Aorta (tissue), 5 donors: ENCODE data around the gene RASGRF2. TPM values are rescaled to one million over a fixed set of nuclear protein-coding genes. Genes with fewer than 3 reads are reported as not detected.
A peak's percentile ranks its signal among the peaks of the same experiment; 100 is the strongest.

ENCODE experiments used
- ATAC-seq: fragments of 200-7000 bp; cut with Tn5 transposase; one replicate; pipeline ENCODE4 v1.9.1; 2022; ENCODE audit warnings: moderate library complexity; ENCODE audit not compliant: low FRiP score
- DNase-seq, 2 donors: peaks; one replicate each; pipeline ENCODE4 v3.0.0-alpha.2; 2020
- H3K27ac ChIP-seq, 2 donors: one replicate each; pipeline ENCODE4 v1.5.1; 2013; ENCODE audit warnings: low read length in 2 of 2, mild to moderate bottlenecking in 2 of 2, moderate library complexity in 2 of 2, control low read depth in 1 of 2, inconsistent platforms in 1 of 2, low read depth in 1 of 2
- H3K27me3 ChIP-seq, 2 donors: one replicate each; pipeline ENCODE4 v1.6.1; 2013; ENCODE audit warnings: control low read depth in 1 of 2, low read length in 1 of 2, mild to moderate bottlenecking in 1 of 2, moderate library complexity in 1 of 2; ENCODE audit not compliant: insufficient read depth in 2 of 2, control insufficient read depth in 1 of 2
- H3K36me3 ChIP-seq, 2 donors: one replicate each; pipeline ENCODE4 v1.6.1; 2013; ENCODE audit warnings: control low read depth in 1 of 2, low read length in 1 of 2, mild to moderate bottlenecking in 1 of 2; ENCODE audit not compliant: insufficient read depth in 2 of 2, control insufficient read depth in 1 of 2
- H3K4me1 ChIP-seq, 2 donors: one replicate each; pipeline ENCODE4 v1.6.1; 2013; ENCODE audit warnings: low read length in 2 of 2, control low read depth in 1 of 2, mild to moderate bottlenecking in 1 of 2, moderate library complexity in 1 of 2; ENCODE audit not compliant: insufficient read depth in 2 of 2, control insufficient read depth in 1 of 2
- H3K4me3 ChIP-seq, 2 donors: one replicate each; pipeline ENCODE4 v1.5.1; 2013; ENCODE audit warnings: low read length in 2 of 2, control low read depth in 1 of 2, mild to moderate bottlenecking in 1 of 2
- H3K9me3 ChIP-seq: one replicate; pipeline ENCODE4 v1.6.1; 2013; ENCODE audit warnings: mild to moderate bottlenecking, low read length; ENCODE audit not compliant: control insufficient read depth
- WGBS, 2 donors: extraction: QIAGEN DNeasy Blood & Tissue Kit; methylation state at CpG; one replicate each; pipeline ENCODE4 v1.1.7; 2013; 5-methylcytosine and 5-hydroxymethylcytosine counted together
- intact Hi-C, 2 donors: fragments of 100-400 bp; cut with DNase I; formaldehyde crosslinking; loops; one replicate each; pipeline versions ENCODE4 v1.14.2 to v1.15.0; 2022
- polyA plus RNA-seq, 2 donors: library from polyadenylated mRNA; stranded (reverse); fragments of 200-250 nt; gene quantifications; one replicate each; pipeline ENCODE4 v1.2.3, GENCODE V29; 2013
- total RNA-seq, 2 donors: library from RNA; stranded (reverse); fragmentation: NEBNext Ultra II Directional; extraction: Animal tissue kit (Norgen Biotek cat#: 25700); gene quantifications; one replicate each; pipeline ENCODE4 v1.2.1, GENCODE V29; 2021
- donor health status: healthy with polysubstance abuse.
- donor health status: Bipolar disorder and iron deficiency.
- donor health status: DM: no; HTN: no; CAD: no.
- donor health status: DM: no; HTN: no; CAD: no.
- donor health status: DM: yes; HTN: yes; CAD: no.

The RASGRF2 gene
- total and polyA plus RNA-seq, 4 donors, result 2.3 to 17.4 (median 5.7) TPM

DNA sequence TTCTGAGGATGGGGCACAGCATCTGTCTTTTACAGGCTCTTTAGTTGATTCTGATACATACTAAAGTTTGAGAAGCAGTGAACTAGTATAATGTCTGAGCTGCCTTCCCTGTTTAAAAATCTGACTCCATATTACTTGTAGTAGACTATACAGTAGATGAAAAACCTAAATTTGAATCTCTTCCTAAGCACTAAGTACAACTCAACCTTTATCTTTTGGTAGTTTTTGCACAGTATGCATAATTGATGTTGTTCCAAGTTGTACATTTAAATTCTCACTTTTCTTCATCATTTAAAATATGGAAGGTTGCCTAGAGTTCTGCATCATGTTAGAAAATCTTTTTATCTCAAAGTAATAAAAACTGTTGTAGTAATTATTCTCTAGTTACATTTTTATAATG is 174.4 kb downstream of the RASGRF2 start:
- Histone ChIP-seq H3K36me3 (no peaks in the 10 kb centered on the region), H3K4me1 (no peaks in the 10 kb centered on the region), H3K27me3 (no peaks in the 10 kb centered on the region), H3K9me3 (no peaks in the 10 kb centered on the region), H3K27ac (no peak overlapping the region), H3K4me3 (no peak overlapping the region)
- DNase-seq (no peak), ATAC-seq (no peak)
- intact Hi-C loops, result no loop called here

DNA sequence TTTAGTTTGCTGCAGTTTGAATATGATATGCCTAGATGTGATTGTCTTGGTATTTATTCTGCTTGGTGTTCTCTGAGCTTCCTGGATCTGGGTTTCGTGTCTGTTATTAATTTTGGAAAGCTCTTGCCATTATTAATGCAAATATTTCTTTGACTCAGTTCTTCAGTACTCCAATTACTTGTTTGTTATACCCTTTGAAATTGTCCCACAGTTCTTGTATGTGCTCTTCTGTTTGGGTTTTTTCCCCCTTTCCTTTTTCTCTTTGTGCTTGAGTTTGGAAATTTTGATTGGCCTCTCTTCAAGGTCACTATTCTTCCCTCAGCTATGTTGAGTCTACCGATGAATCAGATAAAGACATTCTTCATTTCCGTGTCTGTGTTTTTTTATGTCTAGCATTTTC is 176.4 kb downstream of the RASGRF2 start:
- ATAC-seq, result no peak
- intact Hi-C loops, result no loop called here
- Histone ChIP-seq H3K9me3 (no peaks in the 10 kb centered on the region), H3K36me3 (no peaks in the 10 kb centered on the region), H3K4me1 (no peaks in the 10 kb centered on the region), H3K4me3 (no peak overlapping the region), H3K27me3 (no peaks in the 10 kb centered on the region), H3K27ac (no peak overlapping the region)
- WGBS, 2 donors, result 26 to 44% methylated on average over 3 of the region's 3 CpGs
- no peak for DNase-seq

DNA sequence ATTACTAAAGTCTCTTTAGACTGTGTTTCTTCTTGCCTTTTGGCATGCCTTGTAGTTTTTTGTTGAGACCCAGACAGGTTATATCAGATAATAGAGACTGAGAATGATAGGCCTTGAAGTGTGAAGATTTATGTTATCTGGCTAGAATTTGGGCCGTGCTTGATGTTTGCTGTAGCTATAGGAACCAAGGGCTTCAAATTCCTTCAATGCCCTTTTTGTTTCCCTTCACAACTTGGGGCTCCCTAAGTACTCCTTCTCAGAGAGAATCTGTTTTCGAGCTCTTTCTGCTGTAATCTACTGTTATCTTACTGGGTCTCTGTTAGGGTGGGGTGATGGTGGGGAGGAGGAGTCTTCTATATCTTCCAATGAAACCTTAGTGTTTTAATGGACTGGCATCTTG is 177.7 kb downstream of the RASGRF2 start:
- DNase-seq (no peak), ATAC-seq (no peak)
- Histone ChIP-seq H3K27me3 (no peaks in the 10 kb centered on the region), H3K27ac (no peak overlapping the region), H3K9me3 (no peaks in the 10 kb centered on the region), H3K4me3 (no peak overlapping the region), H3K4me1 (no peaks in the 10 kb centered on the region), H3K36me3 (no peaks in the 10 kb centered on the region)
- intact Hi-C loops, result no loop called here
- 56 to 69% methylated on average over 2 of the region's 2 CpGs for WGBS, 2 donors

DNA sequence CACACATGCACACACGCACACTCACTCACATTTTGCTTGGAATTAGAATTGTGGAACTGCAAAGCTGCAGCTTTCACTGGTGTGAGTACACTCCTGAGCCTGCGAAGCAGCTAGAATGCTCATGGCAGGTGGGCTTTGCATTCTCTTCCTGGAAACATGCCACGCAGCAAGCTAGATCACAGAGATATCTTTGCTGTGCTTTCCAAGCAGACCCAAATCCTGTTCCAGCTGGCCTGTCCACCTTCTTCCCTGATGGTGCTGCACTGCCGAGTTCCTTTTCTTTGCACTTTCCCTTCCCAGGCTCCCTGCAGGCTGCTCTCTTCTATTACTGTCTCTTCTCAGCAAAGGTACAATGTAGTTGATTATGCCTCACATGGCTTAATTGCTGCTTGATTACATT is 180.3 kb downstream of the RASGRF2 start:
- DNase-seq (no peak), ATAC-seq (no peak)
- Histone ChIP-seq H3K4me1 (no peaks in the 10 kb centered on the region), H3K9me3 (no peaks in the 10 kb centered on the region), H3K27me3 (no peaks in the 10 kb centered on the region), H3K36me3 (no peaks in the 10 kb centered on the region), H3K27ac (no peak overlapping the region), H3K4me3 (no peak overlapping the region)
- intact Hi-C loops, result no loop called here
- WGBS, 2 donors, result 4 to 14% methylated on average over 4 of the region's 4 CpGs

DNA sequence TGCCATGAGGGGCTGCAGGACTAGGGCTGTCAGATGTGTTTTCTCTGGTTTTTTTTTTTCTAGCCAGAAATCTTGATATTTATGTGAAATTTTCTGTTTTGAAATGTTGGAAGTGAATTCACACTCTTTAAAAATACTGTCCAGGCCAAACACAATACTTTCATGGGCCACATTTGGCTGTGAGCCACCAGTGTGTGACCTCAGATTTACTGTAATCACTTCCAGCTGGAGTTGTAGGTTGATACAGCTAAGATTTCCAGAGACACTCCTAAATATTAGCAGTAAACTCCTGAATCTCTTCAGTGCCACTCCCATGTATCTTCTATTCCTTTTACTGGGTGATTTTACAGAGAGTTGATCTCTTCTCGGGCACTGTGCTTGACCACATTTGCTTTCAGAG is 180.8 kb downstream of the RASGRF2 start:
- no peak overlapping the region for H3K4me3 ChIP-seq
- peak in 1 of 2 donors; percentile 75 for DNase-seq
- 15 to 19% methylated on average over 1 of the region's 1 CpG for WGBS, 2 donors
- H3K27ac ChIP-seq, result no peak overlapping the region
- peak; percentile 70 for ATAC-seq
- H3K4me1 ChIP-seq, result no peaks in the 10 kb centered on the region
- intact Hi-C loops, result no loop called here
- H3K27me3 ChIP-seq, result no peaks in the 10 kb centered on the region
- H3K9me3 ChIP-seq, result no peaks in the 10 kb centered on the region
- no peaks in the 10 kb centered on the region for H3K36me3 ChIP-seq

DNA sequence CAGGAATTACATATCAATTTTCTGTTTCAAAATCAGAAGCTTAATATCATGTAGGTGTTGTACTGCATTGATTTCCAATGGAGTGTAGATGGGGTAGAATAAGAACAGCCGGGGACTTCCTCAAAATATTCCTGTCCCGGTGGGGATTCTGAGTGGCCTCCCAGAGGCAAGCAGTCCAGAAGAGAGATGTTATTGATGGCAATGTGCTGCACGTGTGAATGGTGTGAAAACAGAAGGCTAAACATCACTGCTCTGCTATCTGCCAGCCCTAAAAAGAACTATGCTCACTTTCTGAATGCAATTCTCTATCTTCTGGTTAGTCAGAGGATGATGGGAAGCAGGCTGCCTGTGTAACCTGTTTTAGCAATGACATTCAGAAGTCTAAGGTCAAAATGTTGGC is 181.9 kb downstream of the RASGRF2 start:
- Histone ChIP-seq H3K36me3 (no peaks in the 10 kb centered on the region), H3K9me3 (no peaks in the 10 kb centered on the region), H3K27me3 (no peaks in the 10 kb centered on the region), H3K4me1 (no peaks in the 10 kb centered on the region), H3K27ac (no peak overlapping the region), H3K4me3 (no peak overlapping the region)
- 30 to 42% methylated on average over 3 of the region's 3 CpGs for WGBS, 2 donors
- intact Hi-C loops, result no loop called here
- ATAC-seq, result no peak
- no peak for DNase-seq

DNA sequence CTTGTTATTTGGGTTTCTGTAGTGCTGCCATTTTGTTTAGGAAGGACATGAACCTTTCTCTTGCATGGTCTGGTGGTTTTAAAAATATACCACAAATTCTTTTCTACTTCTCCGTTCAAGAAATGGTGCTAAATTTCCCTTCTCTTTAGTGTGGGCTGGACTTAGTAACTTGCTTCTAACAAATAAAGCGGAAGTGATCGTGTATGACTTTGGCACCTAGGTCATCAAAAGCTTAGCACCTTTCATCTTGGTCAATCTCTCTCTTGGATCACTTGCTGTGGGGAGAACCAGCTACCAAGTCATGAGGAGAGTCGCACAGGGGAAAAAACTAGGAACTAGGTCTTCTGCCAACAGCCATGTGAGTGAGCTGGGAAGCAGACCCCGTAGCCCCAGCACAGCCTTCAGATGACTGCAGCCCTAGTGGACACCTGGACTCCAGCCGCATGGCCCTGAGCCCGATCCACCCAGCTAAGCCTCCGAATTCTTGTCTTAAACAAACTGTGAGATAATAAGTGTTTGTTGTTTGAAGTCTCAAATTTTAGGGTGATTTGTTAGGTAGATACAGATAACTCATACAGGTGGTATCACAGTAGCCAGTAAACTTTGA is 185.3 kb downstream of the RASGRF2 start:
- 86 to 88% methylated on average over 8 of the region's 8 CpGs for WGBS, 2 donors

DNA sequence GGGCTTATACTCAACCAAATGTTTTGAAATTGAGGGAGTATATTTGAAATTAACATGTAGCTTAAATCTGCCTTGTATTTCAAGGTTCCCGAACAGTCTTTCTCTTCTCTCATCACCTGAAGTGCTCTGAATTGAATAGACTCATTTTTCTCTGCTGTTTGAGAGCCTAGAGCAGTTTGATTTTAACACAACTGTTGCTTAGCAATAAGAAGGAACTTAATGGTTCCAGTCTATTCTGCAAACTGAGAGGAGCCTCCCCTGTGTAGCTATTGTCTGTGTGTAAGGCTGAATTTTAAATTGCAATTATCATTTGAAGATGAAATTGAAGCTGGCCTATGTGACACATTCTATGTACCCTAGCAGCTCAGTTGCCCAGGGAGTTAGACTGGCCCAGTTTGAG is 185.9 kb downstream of the RASGRF2 start:
- Histone ChIP-seq H3K4me3 (no peak overlapping the region), H3K36me3 (no peaks in the 10 kb centered on the region), H3K27ac (no peak overlapping the region), H3K9me3 (no peaks in the 10 kb centered on the region), H3K27me3 (no peaks in the 10 kb centered on the region), H3K4me1 (no peaks in the 10 kb centered on the region)
- intact Hi-C loops, result no loop called here
- no peak for DNase-seq
- ATAC-seq, result no peak
- WGBS, 2 donors, result 83 to 95% methylated on average over 1 of the region's 1 CpG

More for the DNA sequence above, 185.3 kb downstream of the RASGRF2 start:
- Histone ChIP-seq H3K27ac (no peak overlapping the region), H3K4me1 (no peaks in the 10 kb centered on the region), H3K9me3 (no peaks in the 10 kb centered on the region), H3K36me3 (no peaks in the 10 kb centered on the region), H3K27me3 (no peaks in the 10 kb centered on the region), H3K4me3 (no peak overlapping the region)
- ATAC-seq (no peak), DNase-seq (no peak)
- intact Hi-C loops, result no loop called here

DNA sequence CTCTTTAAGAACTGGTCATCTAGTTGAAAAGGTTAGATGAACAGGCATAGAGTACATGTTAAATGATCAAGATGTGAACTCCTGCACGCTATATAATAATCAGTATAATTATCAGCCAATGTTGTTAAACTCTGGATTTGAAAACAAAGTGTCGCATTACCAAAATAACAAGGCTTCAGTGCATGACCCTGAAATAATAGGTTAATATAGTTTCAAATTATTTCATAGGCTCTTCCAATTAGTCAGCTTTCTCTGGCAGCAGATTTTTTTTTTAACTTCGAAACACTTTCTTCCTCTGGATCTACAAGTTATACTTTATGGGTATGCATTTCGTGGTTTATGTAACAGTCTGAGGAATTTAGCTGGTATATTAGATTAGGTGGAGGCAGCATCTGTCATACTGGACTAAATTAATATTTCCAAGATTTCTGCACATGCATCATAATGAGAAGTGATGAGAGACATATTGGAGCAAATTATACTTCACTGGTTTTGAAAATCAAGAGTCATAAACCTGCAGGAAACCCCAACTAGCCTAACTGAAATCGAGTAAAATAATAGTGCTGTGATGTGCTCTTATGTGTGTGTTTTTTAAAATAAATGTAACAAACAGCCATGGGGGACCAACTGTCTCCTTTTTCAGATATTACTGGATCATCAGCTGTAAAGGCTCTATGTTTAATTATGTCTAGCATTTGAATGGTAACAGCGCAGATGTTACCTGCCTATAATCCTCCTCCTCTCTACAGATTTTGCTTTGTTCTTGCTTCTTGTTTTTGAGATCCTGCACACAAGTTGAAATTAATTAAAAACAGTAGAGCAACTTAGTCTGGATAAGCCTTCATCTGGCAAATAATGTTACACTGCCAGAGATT is 187.1 kb downstream of the RASGRF2 start:
- H3K4me1 ChIP-seq, result no peaks in the 10 kb centered on the region
- intact Hi-C loops, result no loop called here
- no peaks in the 10 kb centered on the region for H3K27me3 ChIP-seq
- H3K4me3 ChIP-seq, result no peak overlapping the region
- DNase-seq (no peak), ATAC-seq (no peak)
- H3K27ac ChIP-seq, result no peak overlapping the region
- H3K36me3 ChIP-seq, result no peaks in the 10 kb centered on the region
- 58 to 65% methylated on average over 6 of the region's 6 CpGs for WGBS, 2 donors
- H3K9me3 ChIP-seq, result no peaks in the 10 kb centered on the region
